Measurements from ENCODE around the gene MYOZ2. TPM values are rescaled to one million over a fixed set of nuclear protein-coding genes. Genes with fewer than 3 reads are reported as not detected.

MYOZ2 gene
- total and polyA plus RNA-seq, 2 of the 4 experiments (the other 2 are of a cell fraction), result 0.17 to 0.18 TPM

DNA sequence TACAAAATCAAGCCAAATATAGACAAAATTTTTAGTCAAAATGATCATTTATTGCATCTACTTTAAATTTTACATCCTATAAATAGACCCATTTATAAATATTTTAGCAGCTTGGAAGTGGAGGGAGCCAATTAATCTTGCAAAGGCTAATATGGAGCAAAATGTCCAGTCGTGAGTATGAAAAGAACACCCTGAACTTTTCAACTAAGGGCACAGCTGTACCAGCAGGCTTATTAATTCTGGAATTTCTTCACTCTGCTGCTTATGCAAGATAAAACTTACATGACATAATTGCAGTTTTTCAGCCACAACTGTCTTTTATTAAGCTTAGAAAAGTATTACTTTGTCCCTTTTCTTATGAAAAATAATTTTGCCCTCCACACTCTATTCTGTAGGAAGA is 54.0 kb downstream of the MYOZ2 start:
- H3K56ac ChIP-seq (ENCODE audit: extremely low read depth, insufficient read depth, low read length), result no peak overlapping the region

More for the DNA sequence above, 54.0 kb downstream of the MYOZ2 start:
- Histone ChIP-seq H3K4me3 (ENCODE audit: insufficient read depth, low read depth, low read length) (no peak overlapping the region), H3K14ac (replicated peaks; ENCODE audit: low read depth, low read length) (no peak overlapping the region), H3K27ac (ENCODE audit: insufficient read depth, low read length) (no peak overlapping the region), H2BK5ac (ENCODE audit: low read depth, low read length, poor library complexity, severe bottlenecking) (no peak overlapping the region), H4K91ac (ENCODE audit: insufficient read depth, low read depth, low read length) (no peak overlapping the region), H3K36me3 (ENCODE audit: control insufficient read depth, insufficient read depth, low read length) (no peaks in the 10 kb centered on the region), H3K4me1 (ENCODE audit: control insufficient read depth, insufficient read depth, low read length) (no peaks in the 10 kb centered on the region), H3K18ac (ENCODE audit: low read depth, low read length) (no peak overlapping the region), H3K79me1 (ENCODE audit: low read depth in 1 of 2, low read length in 2 of 2) (no peaks in the 10 kb centered on the region), H2AK5ac (ENCODE audit: low read depth, low read length) (no peak overlapping the region), H4K20me1 (ENCODE audit: insufficient read depth, low read length) (no peaks in the 10 kb centered on the region), H3K23ac (ENCODE audit: low read depth, low read length) (no peak overlapping the region), H2BK120ac (ENCODE audit: low read depth, low read length) (no peak overlapping the region), H3K9me3 (ENCODE audit: control insufficient read depth, insufficient read depth, low read length) (no peaks in the 10 kb centered on the region), H3K4ac (ENCODE audit: low read depth, low read length) (no peak overlapping the region), H3K4me2 (ENCODE audit: low read depth, low read length) (no peak overlapping the region), H3K9me1 (ENCODE audit: insufficient read depth, low read length) (no peaks in the 10 kb centered on the region; the same call in 1 of the 2 replicates), H2AK9ac (replicated peaks; ENCODE audit: low read depth, low read length, poor library complexity) (no peak overlapping the region), H4K5ac (ENCODE audit: low read depth, low read length) (no peak overlapping the region), H4K8ac (ENCODE audit: low read depth in 2 of 2, low read length in 2 of 2) (no peak overlapping the region), H2AFZ (replicated peaks; ENCODE audit: low read length, poor library complexity) (no peak overlapping the region), H3K9ac (ENCODE audit: low read depth, low read length) (no peak overlapping the region), H2BK15ac (ENCODE audit: low read depth, low read length) (no peak overlapping the region), H2BK20ac (ENCODE audit: low read depth, low read length) (no peak overlapping the region), H3K27me3 (ENCODE audit: control insufficient read depth, insufficient read depth, low read length) (no peaks in the 10 kb centered on the region)
- DNase-seq (no peak), ATAC-seq (ENCODE audit: low read depth) (no peak)
- intact Hi-C loops (cut with micrococcal nuclease), result no loop called here
- dilution Hi-C loops (cut with HindIII; ENCODE audit: low sequenced_read_pairs, unreplicated experiment), result no loop called here
- CTCF ChIA-PET, result no interaction called here
- WGBS, 2 experiments (ENCODE audit: extremely low coverage in 2 of 2, insufficient read length in 1 of 2), result no CpG with 5 or more reads among the region's 1 CpG
- TF ChIP-seq RAD21 (IDR thresholded peaks at IDR 0.05; ENCODE audit: low read length) (no peak), RFX5 (IDR thresholded peaks at IDR 0.05; ENCODE audit: low read depth, low read length) (no peak), CEBPB (IDR thresholded peaks at IDR 0.05; ENCODE audit: low read depth, low read length) (no peak), POLR2A (IDR thresholded peaks at IDR 0.05; ENCODE audit: low read depth, low read length) (no peak)
- TF ChIP-seq, protein P1, sequence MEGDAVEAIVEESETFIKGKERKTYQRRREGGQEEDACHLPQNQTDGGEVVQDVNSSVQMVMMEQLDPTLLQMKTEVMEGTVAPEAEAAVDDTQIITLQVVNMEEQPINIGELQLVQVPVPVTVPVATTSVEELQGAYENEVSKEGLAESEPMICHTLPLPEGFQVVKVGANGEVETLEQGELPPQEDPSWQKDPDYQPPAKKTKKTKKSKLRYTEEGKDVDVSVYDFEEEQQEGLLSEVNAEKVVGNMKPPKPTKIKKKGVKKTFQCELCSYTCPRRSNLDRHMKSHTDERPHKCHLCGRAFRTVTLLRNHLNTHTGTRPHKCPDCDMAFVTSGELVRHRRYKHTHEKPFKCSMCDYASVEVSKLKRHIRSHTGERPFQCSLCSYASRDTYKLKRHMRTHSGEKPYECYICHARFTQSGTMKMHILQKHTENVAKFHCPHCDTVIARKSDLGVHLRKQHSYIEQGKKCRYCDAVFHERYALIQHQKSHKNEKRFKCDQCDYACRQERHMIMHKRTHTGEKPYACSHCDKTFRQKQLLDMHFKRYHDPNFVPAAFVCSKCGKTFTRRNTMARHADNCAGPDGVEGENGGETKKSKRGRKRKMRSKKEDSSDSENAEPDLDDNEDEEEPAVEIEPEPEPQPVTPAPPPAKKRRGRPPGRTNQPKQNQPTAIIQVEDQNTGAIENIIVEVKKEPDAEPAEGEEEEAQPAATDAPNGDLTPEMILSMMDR (conservative IDR thresholded peaks at IDR 0.05; ENCODE audit: low read depth, low read length), result no peak
- POLR2A ChIA-PET (ENCODE audit: unreplicated experiment), result no interaction called here
- no TSS peak for BruUV-seq (replicated peaks)
- in situ Hi-C loops (cut with MboI; ENCODE audit: low sequenced_read_pairs), result no loop called here
